ENCODE data around the gene SLC8A1.

SLC8A1 gene

DNA sequence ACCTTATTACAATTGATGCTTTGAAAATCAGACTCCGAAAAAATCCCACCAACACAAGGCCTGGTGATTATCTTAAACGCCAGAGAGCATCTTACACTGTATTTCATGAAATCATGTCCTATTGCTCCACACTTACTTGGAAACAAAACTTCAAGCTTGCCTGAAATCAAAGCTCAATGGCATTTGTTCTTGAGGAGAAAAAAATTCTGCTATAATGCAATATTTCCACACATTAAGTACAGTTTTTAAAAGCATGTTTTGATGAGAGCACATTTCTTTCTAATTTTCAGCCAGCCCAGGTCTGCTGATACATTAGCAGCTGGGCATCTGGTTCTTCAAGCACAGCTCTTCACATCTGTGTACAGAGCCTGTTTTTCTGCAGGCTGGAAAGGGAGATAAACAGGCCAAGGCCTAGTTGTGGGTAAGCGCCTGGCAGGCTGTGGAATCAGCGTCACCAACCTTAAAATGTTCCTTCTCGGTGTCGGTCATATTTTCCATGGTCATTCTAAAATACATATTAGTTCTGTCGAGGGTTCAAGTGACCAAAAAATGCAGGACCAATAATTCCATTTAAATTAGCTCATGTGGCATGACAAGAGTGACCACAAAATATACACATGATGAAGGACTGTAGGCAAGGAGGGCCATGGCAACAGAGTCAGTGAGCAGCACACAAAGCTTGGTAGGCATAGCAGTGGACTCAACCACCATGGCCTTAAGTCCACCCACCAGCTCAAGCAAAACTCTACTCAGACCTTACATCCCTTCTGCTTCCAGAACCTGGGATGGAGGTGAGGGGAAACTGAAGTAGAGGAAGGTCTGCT lies 20.9 kb downstream of the SLC8A1 start:
- in situ Hi-C loops (cut with MboI; ENCODE audit: low sequenced_read_pairs) = no loop called here

DNA sequence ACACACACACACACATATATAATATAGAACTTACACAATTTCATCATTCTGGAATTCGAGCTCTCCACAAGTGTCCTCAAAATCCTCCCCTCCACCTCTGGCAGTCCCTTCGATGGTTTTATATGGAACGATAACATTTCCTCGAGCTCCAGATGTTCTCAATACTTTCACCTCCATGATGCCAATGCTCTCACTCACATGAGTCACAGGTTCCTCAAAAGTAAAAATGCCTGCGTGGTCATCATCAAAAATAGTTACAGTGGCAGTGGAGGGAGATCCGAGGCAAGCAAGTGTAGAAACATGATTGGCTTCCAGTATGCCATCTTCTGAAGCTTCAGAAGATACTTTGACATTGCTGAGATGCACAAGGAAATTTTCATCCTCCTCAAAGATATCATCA lies 23.5 kb downstream of the SLC8A1 start:
- in situ Hi-C loops (cut with MboI; ENCODE audit: low sequenced_read_pairs) = no loop called here

DNA sequence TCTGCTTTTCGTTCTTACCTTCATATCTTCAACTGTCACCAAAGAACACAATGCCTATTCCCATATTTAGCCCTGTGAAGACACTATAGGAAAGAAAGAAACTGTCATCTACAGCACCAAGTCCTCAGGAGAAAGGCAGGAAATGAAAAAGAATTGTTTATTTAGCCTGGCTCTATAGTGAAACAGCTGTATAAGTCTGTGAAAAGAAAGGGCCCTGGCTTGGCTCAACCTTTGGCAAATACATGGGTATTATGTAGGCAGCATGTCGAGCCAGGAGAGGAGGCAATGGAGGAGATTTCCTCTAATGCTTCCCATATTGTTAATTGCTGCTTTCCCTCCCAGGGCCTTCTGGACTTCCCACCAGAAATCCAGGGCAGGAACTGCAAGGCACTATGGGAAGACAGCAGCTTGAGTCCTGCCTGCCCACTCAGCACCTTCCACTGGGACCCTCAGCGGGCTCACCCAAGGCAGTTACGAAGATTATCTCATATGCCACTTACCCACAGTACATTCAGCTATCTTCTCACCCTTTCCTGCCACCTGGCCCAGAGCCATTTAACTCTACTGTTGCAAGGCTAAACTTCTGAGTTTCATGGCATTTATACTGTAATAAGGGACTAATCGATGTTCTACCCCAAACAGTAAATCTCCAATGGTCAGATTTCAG lies 30.1 kb downstream of the SLC8A1 start:
- in situ Hi-C loops (cut with MboI; ENCODE audit: low sequenced_read_pairs) = no loop called here

DNA sequence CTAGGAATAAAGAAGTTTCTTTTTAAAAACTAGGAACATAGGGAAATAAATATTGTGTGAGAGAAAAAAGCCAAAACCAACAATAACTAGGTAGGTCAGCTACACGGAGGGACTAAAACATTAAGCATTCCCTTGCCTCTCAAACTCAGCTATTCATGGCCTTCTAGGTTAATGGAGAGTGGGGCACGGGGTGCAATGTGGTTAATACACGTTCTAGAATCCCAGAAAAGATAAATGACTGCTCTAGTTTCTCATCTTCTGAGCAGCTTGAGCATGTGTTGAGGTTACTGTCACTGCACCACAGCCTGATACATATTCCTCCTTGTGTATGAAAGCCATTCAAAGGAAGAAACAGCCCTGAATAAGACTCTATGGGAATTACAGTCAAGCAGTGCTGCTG lies 31.4 kb downstream of the SLC8A1 start:
- in situ Hi-C loops (cut with MboI; ENCODE audit: low sequenced_read_pairs) = no loop called here

DNA sequence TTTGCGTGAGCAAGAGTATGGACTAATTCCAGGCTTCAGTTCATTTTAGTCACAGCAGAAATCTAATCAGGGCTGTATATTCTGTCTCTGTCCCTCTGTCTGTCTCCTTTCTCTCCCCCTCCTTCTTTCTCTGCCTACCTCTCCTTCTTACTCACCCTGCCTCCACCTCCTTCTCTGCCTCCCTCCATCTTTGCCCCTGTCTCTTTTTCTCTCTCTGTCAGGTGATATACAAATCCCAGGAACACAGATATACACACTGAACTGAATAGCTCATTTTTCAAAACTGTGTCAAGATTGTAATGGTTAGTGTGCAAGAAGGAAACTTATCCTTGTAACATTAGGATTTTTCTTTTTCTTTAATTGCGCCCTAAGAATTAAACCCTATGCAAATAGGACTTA lies 32.5 kb downstream of the SLC8A1 start:
- in situ Hi-C loops (cut with MboI; ENCODE audit: low sequenced_read_pairs) = no loop called here

DNA sequence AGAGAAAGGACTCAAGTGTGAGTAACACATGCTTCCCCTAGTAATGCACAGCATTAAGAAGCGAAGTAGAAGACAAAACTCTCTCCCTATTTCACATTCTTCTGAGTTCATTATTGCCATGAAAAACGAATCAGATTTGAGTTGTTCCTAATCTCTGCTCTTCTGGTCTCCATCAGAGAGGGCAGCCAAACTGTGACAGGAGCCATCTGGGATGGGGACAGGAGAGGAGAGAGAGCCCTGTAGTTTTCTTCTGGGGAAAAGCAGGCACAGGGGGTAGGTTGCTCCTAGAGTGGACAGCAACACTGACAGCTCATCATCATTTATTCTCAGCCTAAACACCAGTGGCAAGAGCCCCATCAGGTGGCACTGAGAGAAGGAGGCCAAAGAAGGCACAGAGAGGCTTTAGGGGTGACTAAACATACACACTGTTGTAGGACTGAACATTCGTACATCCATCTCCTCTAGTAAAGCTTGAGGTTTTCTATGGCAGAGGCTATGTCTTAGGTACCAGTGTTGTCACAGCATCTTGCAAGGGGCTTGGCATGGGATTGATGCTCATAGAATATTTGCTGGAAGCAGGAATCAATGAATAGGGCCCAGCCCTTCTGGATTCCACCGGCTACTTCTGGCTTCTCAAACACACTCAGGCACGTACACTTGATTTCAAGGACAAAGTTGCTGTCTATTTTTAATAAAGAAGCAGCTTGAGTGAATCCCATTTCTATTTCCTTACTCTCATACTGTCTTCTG lies 33.1 kb downstream of the SLC8A1 start:
- in situ Hi-C loops (cut with MboI; ENCODE audit: low sequenced_read_pairs) = no loop called here

DNA sequence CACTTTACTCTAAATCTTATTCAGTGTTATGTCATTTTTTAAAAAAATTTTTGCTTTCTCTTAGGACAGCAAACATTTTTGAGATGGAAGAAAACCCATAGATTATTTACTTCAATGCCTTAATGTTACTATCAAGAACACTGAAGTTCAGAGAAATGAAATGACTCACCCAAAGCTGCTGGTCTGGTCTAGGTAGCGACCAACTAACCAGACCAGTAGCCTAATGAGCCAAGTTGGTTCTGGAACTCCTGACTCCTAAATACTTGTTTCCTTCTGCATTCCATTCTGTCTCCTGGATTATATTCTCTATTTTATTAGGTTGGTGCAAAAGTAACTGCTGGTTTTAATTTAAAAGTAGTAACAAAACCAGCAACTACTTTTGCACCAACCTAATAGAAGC lies 35.4 kb downstream of the SLC8A1 start:
- in situ Hi-C loops (cut with MboI; ENCODE audit: low sequenced_read_pairs) = no loop called here

DNA sequence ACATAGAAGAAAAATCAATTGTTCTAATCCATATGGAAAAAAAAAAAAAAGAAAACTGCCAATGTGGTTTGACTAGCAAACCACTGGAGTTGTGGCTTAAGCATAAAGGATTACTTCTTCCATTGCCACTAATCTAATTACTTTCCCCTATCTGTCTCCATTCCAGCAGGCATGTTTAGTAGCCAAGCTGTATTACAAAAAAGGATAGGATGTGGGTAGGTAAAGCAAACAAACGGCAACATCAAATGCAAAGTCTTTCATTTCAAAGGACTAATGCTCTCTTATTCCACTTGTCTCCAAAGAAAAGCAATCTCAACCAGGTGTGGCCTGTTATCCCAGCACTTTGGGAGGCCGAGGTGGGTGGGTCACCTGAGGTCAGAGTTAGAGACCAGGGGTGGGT lies 36.5 kb downstream of the SLC8A1 start:
- in situ Hi-C loops (cut with MboI; ENCODE audit: low sequenced_read_pairs) = no loop called here

DNA sequence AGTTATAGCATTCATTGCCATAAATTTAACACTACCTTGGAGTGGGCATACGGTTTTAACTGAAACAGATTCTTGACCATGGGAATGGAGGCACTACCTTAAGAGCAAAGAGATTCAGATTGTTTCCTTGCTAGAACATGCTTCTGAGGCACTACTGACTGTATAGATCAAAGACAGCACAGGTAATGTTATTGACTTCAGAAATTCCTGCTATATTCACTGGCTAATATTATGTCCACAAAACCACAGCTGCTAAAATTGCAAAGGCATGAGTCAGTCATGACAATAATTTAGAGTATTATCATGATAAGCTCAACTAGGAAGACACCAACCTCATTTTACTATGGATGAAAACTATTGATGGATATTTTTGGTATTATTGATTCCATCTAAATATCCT lies 39.4 kb downstream of the SLC8A1 start:
- in situ Hi-C loops (cut with MboI; ENCODE audit: low sequenced_read_pairs) = no loop called here

DNA sequence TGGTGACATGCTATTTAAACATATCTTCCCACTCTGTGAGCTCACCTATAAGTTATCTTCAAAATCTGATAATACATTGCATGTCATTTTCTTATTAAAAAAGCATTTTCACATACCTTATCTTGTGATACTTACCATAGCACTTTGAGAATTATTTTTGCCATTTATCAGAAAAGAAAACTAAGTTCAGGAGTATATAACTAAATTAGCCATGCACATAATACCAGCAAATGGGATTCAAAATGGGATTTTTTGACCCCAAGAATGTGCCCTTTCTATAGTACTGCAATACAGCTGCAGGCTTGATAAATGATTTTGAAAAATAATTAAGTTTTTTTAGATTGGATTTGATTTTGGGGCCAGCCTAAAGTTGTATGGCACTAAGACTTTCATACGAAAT lies 41.2 kb downstream of the SLC8A1 start:
- in situ Hi-C loops (cut with MboI; ENCODE audit: low sequenced_read_pairs) = no loop called here

DNA sequence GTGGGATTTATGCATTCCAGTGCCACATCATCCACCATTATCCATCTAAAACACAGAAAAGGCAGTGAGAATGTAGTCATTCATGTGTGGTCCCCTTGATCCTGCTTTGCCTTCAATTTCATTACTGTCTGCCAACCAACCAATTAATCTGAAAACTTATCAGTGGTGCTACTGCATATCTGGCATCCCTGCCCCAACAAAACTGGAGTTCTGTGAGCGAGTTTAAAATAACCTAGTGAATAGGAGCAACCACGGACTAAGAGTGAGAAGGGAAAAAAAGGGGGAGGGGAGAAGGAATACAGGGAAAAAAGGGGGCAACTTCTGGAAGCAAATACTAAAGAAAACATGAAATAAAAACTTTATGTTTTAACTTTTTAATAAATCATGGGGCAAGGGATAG lies 42.2 kb downstream of the SLC8A1 start:
- in situ Hi-C loops (cut with MboI; ENCODE audit: low sequenced_read_pairs) = no loop called here

DNA sequence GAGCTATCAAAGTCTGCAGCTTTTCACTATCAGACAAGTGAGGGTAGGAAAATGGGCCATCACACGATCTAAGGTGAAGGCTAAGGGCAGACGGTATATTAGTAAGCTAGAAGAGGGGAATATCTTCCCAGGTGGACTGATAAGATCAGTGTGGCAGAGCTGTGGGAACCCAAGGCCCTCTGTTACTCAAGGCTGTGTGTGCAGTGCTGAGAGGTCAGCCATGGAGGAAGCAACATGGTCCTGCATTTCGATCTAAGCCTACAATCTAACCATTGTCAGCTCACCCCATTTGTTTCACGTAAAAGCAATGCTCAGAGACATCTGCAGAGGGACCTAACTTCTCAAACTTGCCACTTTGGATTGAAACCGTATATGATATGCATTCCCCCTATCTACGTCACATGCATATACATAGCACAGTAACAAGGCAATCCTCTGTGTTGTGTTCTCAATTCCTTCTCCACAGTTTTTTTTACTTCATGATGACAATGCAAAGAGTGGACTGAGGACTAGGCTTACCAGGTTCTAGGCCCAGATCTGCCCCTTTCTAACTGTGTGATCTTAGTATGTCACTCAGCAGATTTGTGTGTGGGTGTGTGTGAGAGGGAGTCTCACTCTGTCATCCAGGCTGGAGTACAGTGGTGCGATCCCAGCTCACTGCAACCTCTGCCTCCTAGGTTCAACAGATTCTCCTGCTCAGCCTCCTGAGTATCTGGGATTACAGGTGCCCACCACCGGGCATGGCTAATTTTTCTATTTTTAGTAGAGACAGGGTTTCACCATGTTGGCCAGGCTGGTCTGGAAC lies 45.2 kb downstream of the SLC8A1 start:
- in situ Hi-C loops (cut with MboI; ENCODE audit: low sequenced_read_pairs) = no loop called here

DNA sequence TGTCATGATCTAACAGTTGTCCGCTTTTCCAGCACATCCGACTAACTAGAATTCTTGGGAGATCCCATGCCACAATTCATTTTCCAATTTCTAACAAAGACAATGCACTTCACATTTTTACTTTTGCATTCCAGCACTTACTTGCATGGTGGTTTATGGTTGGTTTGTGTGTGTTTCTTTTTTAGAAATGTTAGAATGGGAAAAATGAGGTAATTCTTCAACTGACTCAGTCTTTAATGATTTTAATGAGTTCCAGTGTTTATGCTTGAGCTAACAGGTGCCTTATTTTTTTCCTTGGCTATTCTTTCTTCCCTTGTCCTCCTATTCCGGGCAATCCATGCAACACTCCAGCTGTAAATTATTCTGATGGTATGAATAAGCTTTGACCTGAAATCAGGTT lies 46.4 kb downstream of the SLC8A1 start:
- in situ Hi-C loops (cut with MboI; ENCODE audit: low sequenced_read_pairs) = no loop called here

DNA sequence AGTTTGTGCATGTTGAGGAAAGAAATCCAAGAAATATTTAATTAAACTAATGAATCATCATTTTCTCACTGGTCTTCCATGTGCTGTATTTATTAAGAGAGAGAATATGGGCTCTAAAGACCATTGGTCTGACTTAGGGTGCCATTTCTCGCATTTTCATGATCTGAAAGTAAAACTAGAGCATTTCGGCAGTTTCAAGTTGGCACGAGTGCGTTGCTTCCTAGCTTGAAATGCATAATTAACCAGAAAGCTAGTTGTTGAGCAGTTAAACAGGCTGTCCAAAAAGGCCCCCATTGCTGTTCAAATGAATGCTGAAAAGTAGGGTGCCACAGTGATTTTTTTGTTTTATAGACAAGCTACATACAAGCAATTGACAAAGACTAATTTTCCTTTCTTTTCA lies 47.4 kb downstream of the SLC8A1 start:
- in situ Hi-C loops (cut with MboI; ENCODE audit: low sequenced_read_pairs) = no loop called here

DNA sequence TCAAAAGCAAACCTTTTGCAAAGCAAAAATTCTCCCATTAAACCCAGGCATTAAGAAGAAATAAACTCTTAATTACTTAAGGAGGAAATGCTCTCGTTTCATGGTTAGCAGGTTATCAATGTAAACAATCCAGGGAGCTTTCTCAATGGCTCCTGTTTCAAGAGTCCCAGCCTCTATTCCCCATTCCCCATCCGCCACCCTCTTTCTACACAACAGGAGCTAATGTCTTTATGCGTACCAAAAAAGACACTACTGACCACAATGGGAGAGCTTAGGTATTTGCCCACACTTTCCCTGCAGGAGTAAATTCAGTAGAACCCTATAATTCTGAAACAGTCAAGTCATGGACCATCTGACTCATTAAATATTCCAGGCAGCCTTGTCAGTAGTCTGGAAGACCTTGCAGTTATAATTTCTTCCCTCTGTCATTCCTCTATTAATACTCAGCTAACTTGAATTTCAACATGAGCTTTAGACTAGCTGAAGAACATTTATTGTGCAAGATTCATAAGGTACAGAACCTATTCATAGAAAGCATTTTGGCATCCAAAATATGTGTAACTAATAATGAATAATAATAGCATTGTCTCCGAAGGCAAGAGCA lies 48.6 kb downstream of the SLC8A1 start:
- in situ Hi-C loops (cut with MboI; ENCODE audit: low sequenced_read_pairs) = no loop called here

DNA sequence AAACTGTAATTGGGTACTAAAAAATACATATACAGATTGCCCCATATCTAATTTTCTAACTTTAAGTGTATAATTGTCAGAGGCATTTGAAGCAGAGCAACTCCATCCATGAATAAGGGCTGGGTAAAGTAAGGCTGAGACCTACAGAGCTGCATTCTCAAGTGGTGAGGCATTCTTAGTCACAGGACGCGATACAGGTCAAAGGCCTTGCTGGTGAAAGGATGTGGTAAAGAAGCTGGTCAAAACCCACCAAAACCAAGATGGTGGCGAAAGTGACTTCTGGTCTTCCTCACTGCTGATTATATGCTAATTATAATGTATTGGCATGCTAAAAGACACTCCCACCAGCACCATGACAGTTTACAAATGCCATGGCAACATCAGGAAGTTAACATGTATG lies 50.0 kb downstream of the SLC8A1 start:
- in situ Hi-C loops (cut with MboI; ENCODE audit: low sequenced_read_pairs) = no loop called here

DNA sequence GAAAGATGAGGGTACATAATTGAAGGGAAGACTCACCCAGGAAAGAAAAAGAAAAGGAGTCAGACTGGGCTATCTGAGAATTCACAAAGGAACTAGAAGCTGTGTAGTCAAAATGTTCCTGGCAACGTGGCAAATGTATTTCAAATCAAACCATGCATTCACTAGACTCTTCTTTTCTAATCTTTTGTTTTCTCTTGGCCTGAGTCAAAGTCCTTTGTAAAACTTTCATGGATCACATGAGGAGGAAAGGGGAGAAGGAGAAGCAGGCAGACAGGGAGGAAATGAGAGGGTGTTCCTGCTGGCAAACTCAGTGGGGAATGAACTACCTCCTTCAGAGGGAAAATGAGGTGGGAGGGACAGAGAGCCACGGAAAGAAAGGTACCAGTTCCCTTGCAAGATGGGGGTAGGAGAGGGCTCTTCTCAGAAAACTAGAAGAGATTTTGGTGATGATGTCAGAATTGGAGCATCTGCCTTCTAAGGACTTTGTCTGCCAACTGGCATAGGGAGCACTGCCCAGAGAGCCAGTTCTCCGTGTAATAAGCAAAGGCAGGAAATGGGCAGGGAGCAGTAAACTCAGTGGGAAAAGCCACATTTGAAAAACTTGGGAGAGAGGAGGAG lies 51.4 kb downstream of the SLC8A1 start:
- in situ Hi-C loops (cut with MboI; ENCODE audit: low sequenced_read_pairs) = no loop called here

DNA sequence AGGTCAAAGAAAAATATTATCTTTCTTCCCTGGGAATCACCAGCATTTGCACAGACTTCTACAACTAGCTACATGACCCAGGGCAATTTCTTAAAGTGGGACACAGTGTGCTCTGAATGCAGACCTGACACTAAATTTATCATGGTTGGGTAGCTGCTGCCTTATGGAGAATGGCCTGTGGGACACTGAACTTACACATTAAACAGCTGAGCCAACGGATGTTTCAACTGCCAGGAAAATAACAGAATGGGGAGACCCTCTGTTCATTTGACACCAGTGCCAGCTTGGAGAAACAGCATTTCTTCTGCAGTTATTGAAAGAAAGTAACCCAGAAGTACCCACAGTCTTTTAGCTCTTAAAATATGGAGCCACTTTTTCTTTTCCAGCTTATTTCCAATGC lies 54.1 kb downstream of the SLC8A1 start:
- in situ Hi-C loops (cut with MboI; ENCODE audit: low sequenced_read_pairs) = no loop called here

DNA sequence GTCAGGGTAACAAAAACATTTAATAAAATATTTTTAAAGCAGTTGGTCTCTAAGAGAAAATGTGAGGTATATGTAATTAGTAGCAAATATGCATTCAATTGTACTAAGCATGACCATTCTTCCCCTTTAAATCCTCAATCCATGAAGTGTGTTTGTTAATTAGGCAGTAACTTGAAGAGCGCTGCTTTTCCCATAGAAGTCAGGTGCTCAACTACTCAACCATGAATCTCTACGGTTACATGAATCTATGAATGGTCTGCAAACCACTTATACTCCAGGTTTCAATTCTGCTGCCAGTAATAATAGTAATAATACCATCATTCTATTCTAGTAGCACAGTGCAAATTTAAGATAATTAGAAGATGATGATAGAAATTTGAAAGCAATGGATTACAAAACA lies 55.8 kb downstream of the SLC8A1 start:
- in situ Hi-C loops (cut with MboI; ENCODE audit: low sequenced_read_pairs) = no loop called here

Data from HL-60/S4 treated with phorbol 12-myristate 13-acetate at 8.2 ng/mL for 4 days and 3 days (cell line).